Erythroblast (primary cell): ENCODE data around the gene HSPE1.
"Not testable (repeated sequence)": the region's sequence is repeated elsewhere in the genome, so short reads cannot be mapped to it uniquely, and the experiment has no call there.

Source experiments
- GATA1 ChIP-seq: IDR thresholded peaks from 2 replicates; pipeline ENCODE4 v1.6.1; 2011; ENCODE audit warnings: low read depth, mild to moderate bottlenecking, control low read depth, low read length, moderate library complexity
- POLR2A ChIP-seq: IDR thresholded peaks from 2 replicates; pipeline ENCODE4 v1.6.1; 2011; ENCODE audit warnings: mild to moderate bottlenecking, low read length

- not testable (repeated sequence) for TF ChIP-seq POLR2A, GATA1
Observed at GRCh38 chr2:197484248-197484647, 15.9 kb upstream of the HSPE1 start.
